K562 (cell line): ENCODE measurements around the gene ITGB5. TPM values are rescaled to one million over a fixed set of nuclear protein-coding genes. Genes with fewer than 3 reads are reported as not detected.

Source experiments
- ATF2 ChIP-seq: sonication (generic); formaldehyde crosslinking; IDR thresholded peaks from 2 replicates; pipeline ENCODE4 v1.8.1; 2022; ENCODE audit warnings: missing genetic modification reagents
- BHLHE40 ChIP-seq: IDR thresholded peaks from 2 replicates; pipeline ENCODE4 v1.6.1; 2011; ENCODE audit warnings: low read length, improper control_type of control experiment
- ESRRB ChIP-seq: fragments of 250-450 bp; sonication (Bioruptor Pico); IDR thresholded peaks from 2 replicates; pipeline ENCODE4 v1.5.0; 2020; ENCODE audit warnings: mild to moderate bottlenecking, moderate library complexity, borderline replicate concordance
- FOXM1 ChIP-seq, 2 experiments: fragments of 450-650 bp in 1 of 2; sonication (generic) in 1 of 2; formaldehyde crosslinking in 1 of 2; IDR thresholded peaks; 2 replicates each; pipeline versions ENCODE4 v1.6.1 to v1.9.0; 2017 to 2022; ENCODE audit warnings: low read depth in 2 of 2, mild to moderate bottlenecking in 2 of 2, missing genetic modification reagents in 1 of 2, moderate library complexity in 1 of 2
- GTF2B ChIP-seq: IDR thresholded peaks from 2 replicates; pipeline ENCODE4 v1.6.1; 2011; ENCODE audit not compliant: insufficient read length; ENCODE audit errors: extremely low read depth
- HMBOX1 ChIP-seq: sonication (generic); IDR thresholded peaks from 2 replicates; pipeline ENCODE4 v1.6.1; 2016
- JUNB ChIP-seq: fragments of 450-650 bp; formaldehyde crosslinking; conservative IDR thresholded peaks from 2 replicates; pipeline ENCODE4 v1.4.0; 2020; ENCODE audit warnings: mild to moderate bottlenecking
- KAT2B ChIP-seq: IDR thresholded peaks from one replicate; pipeline ENCODE4 v1.6.1; 2012; ENCODE audit warnings: low read depth, mild to moderate bottlenecking, control low read depth, inconsistent platforms, low read length, moderate library complexity
- KDM5B ChIP-seq: fragments of 200-600 bp; sonication (generic); IDR thresholded peaks from 2 replicates; pipeline ENCODE4 v1.6.1; 2012; ENCODE audit warnings: low read depth, mild to moderate bottlenecking, moderate library complexity, low read length, control low read depth, inconsistent platforms; ENCODE audit not compliant: insufficient replicate concordance
- MAFG ChIP-seq: fragments of 450-650 bp; conservative IDR thresholded peaks from 2 replicates; pipeline ENCODE4 v1.6.1; 2016; ENCODE audit warnings: missing genetic modification characterization, missing compliant biosample characterization
- MXD1 ChIP-seq: fragments of 250-450 bp; sonication (Bioruptor Pico); IDR thresholded peaks from 2 replicates; pipeline ENCODE4 v1.8.0; 2021; ENCODE audit warnings: borderline replicate concordance, mild to moderate bottlenecking, moderate library complexity; ENCODE audit not compliant: poor library complexity, severe bottlenecking
- NFXL1 ChIP-seq: fragments of 450-650 bp; formaldehyde crosslinking; IDR thresholded peaks from 2 replicates; pipeline ENCODE4 v1.4.0; 2021; ENCODE audit warnings: mild to moderate bottlenecking
- PML ChIP-seq: IDR thresholded peaks from 2 replicates; pipeline ENCODE4 v1.6.1; 2012; ENCODE audit warnings: low read length, inconsistent platforms
- POLR2A ChIP-seq: fragments of 450-650 bp; conservative IDR thresholded peaks from 2 replicates; pipeline ENCODE4 v1.6.1; 2016
- PYGO2 ChIP-seq: fragments of 450-650 bp; IDR thresholded peaks from 2 replicates; pipeline ENCODE4 v1.6.1; 2016; ENCODE audit warnings: mild to moderate bottlenecking, missing genetic modification characterization, moderate library complexity, missing compliant biosample characterization
- STAT5B ChIP-seq: fragments of 250-450 bp; sonication (Bioruptor Pico); IDR thresholded peaks from 2 replicates; pipeline ENCODE4 v1.8.0; 2021; ENCODE audit warnings: mild to moderate bottlenecking, inconsistent platforms
- TEAD2 ChIP-seq: fragments of 450-650 bp; IDR thresholded peaks from 2 replicates; pipeline ENCODE4 v1.6.1; 2016; ENCODE audit warnings: missing genetic modification characterization, control low read depth, missing compliant biosample characterization
- TFAM ChIP-seq: fragments of 250-450 bp; sonication (Bioruptor Pico); conservative IDR thresholded peaks from 2 replicates; pipeline ENCODE4 v1.5.0; 2021; ENCODE audit warnings: mild to moderate bottlenecking, moderate library complexity
- TOE1 ChIP-seq, 2 experiments: fragments of 450-650 bp in 1 of 2; sonication (generic) in 1 of 2; formaldehyde crosslinking in 1 of 2; IDR thresholded peaks; 2 replicates each; pipeline versions ENCODE4 v1.7.1 to v1.8.0; 2016 to 2022; ENCODE audit warnings: borderline replicate concordance in 2 of 2, mild to moderate bottlenecking in 2 of 2, antibody characterized with exemption in 1 of 2, inconsistent platforms in 1 of 2, low read depth in 1 of 2, missing genetic modification reagents in 1 of 2, moderate library complexity in 1 of 2
- ZHX1 ChIP-seq: fragments of 150-350 bp; conservative IDR thresholded peaks from 2 replicates; pipeline ENCODE4 v1.6.1; 2014; ENCODE audit warnings: low read length
- ZSCAN29 ChIP-seq: fragments of 450-650 bp; IDR thresholded peaks from 2 replicates; pipeline ENCODE4 v1.6.1; 2017
- polyA plus RNA-seq, 8 experiments: library from polyadenylated mRNA; depleted of rRNA in 4 of 8; stranded (reverse) in 5 of 8; unstranded in 3 of 8; fragments of >200 nt; fragmentation: Nextera tagmentation in 2 of 8; fragmentation: Illumina TruSeq in 1 of 8; extraction: Ambion mirVana in 2 of 8; extraction: Trizol in 1 of 8; gene quantifications; 2 replicates each; pipeline versions ENCODE4 v1.2.1 to v1.2.3, GENCODE V29; 2011 to 2014; ENCODE audit warnings: inconsistent platforms in 1 of 8, missing spikeins in 1 of 8
- total RNA-seq, 7 experiments: library from RNA; depleted of rRNA in 6 of 7; stranded (reverse); fragments of >200 nt in 6 of 7; fragmentation: Illumina TruSeq in 2 of 7; extraction: Trizol in 2 of 7; gene quantifications; 2 replicates each; pipeline versions ENCODE4 v1.2.1 to v1.2.3, GENCODE V29; 2011 to 2021; ENCODE audit warnings: low replicate concordance in 1 of 7

Gene ITGB5
- total and polyA plus RNA-seq, 9 of the 15 experiments (the other 6 are each of a cell fraction or from before 2014, with no cell fraction given), result 1.7 to 46.8 (median 9.9) TPM

GRCh38 chr3:124812291-124813265 lies 74.6 kb downstream of the ITGB5 start (continued):
- no peak for TF ChIP-seq NFXL1 (CRISPR knock-in tag)
- peak; percentile 90 for TF ChIP-seq MAFG
- TF ChIP-seq STAT5B (CRISPR knock-in tag), result no peak
- TF ChIP-seq TFAM (CRISPR knock-in tag), result no peak
- TF ChIP-seq ATF2 (CRISPR knock-in tag), result no peak
- no peak for TF ChIP-seq TEAD2 (tag)
- TF ChIP-seq BHLHE40, result peak; percentile 59
- peak; percentile 51; the same call in 1 of the 2 replicates for TF ChIP-seq POLR2A
- no peak for TF ChIP-seq GTF2B
- TF ChIP-seq PML, result no peak
- TF ChIP-seq ZSCAN29, result no peak
- TF ChIP-seq ESRRB (CRISPR knock-in tag), result no peak
- no peak for TF ChIP-seq KDM5B
- no peak for TF ChIP-seq KAT2B
- TF ChIP-seq ZHX1, result no peak
- no peak for TF ChIP-seq FOXM1 (IDR thresholded peaks at IDR 0.05; ENCODE audit: low read depth)
- no peak for TF ChIP-seq FOXM1 (CRISPR knock-in tag; IDR thresholded peaks at IDR 0.05; ENCODE audit: low read depth)
- TF ChIP-seq TOE1 (IDR thresholded peaks at IDR 0.05; ENCODE audit: borderline replicate concordance), result peak; percentile 47; the same call in 1 of the 2 replicates
- TF ChIP-seq TOE1 (CRISPR knock-in tag; IDR thresholded peaks at IDR 0.05; ENCODE audit: borderline replicate concordance, low read depth), result no peak
- no peak for TF ChIP-seq HMBOX1
- TF ChIP-seq PYGO2 (tag), result no peak
- peak; percentile 77 for TF ChIP-seq JUNB (CRISPR knock-in tag)
- TF ChIP-seq MXD1 (CRISPR knock-in tag), result no peak
